Brain microvascular endothelial cell (primary cell): ENCODE results near the gene BLOC1S5.
A peak's percentile ranks its signal among the peaks of the same experiment; 100 is the strongest.

ENCODE experiments used
- DNase-seq: peaks from one replicate; pipeline ENCODE4 v3.0.0-alpha.2; 2020
- H3K27ac ChIP-seq: fragments of 250-450 bp; sonication (Bioruptor Pico); 2 replicates; pipeline ENCODE4 v1.5.1; 2020; ENCODE audit warnings: mild to moderate bottlenecking, moderate library complexity
- H3K27me3 ChIP-seq: fragments of 250-450 bp; sonication (Bioruptor Pico); replicated peaks from 2 replicates; pipeline ENCODE4 v1.5.1; 2020; ENCODE audit warnings: mild to moderate bottlenecking
- H3K36me3 ChIP-seq: fragments of 250-450 bp; sonication (Bioruptor Pico); replicated peaks from 2 replicates; pipeline ENCODE4 v1.5.1; 2020; ENCODE audit warnings: mild to moderate bottlenecking
- H3K4me3 ChIP-seq: 2 replicates; pipeline ENCODE4 v1.5.1; 2011; ENCODE audit warnings: low read depth, mild to moderate bottlenecking, control low read depth, low read length, moderate library complexity
- in situ Hi-C: cut with HindIII; loops from 2 replicates; pipeline ENCODE4 v1.10.0; 2017; ENCODE audit warnings: low sequenced_read_pairs, low pct_ligation_motif_present
- TF ChIP-seq, protein P1 (sequence below): IDR thresholded peaks from 2 replicates; pipeline ENCODE4 v1.5.1; 2011; ENCODE audit warnings: low read depth, mild to moderate bottlenecking, moderate library complexity, low read length, control low read depth, inconsistent platforms; ENCODE audit errors: missing control alignments

The BLOC1S5 gene

GRCh38 chr6:8020083-8020482 is 44.1 kb downstream of the BLOC1S5 start:
- in situ Hi-C loops = no loop called here
- TF ChIP-seq, protein P1, sequence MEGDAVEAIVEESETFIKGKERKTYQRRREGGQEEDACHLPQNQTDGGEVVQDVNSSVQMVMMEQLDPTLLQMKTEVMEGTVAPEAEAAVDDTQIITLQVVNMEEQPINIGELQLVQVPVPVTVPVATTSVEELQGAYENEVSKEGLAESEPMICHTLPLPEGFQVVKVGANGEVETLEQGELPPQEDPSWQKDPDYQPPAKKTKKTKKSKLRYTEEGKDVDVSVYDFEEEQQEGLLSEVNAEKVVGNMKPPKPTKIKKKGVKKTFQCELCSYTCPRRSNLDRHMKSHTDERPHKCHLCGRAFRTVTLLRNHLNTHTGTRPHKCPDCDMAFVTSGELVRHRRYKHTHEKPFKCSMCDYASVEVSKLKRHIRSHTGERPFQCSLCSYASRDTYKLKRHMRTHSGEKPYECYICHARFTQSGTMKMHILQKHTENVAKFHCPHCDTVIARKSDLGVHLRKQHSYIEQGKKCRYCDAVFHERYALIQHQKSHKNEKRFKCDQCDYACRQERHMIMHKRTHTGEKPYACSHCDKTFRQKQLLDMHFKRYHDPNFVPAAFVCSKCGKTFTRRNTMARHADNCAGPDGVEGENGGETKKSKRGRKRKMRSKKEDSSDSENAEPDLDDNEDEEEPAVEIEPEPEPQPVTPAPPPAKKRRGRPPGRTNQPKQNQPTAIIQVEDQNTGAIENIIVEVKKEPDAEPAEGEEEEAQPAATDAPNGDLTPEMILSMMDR = no peak
- no peak for DNase-seq
- Histone ChIP-seq H3K27me3 (no peaks in the 10 kb centered on the region), H3K36me3 (no peaks in the 10 kb centered on the region), H3K4me3 (no peak overlapping the region), H3K27ac (no peak overlapping the region)

DNA sequence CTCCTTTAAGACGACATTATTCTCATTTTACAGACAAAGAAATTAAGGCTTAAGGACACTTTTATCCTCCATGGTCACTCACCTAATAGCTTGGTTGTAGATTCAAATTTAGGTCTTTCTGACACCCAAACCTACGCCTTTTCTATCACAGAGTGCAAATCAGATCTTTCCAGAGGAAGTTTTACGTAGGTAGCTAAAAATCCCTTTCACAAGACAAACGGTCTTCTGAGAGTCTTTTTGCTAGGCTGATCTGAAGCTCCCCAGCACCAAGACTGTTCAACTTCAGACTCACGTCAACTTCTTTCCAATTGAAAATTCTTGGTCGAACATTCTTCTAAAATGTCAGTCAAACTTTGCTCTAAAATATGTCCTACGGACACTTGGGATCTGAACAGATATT is 46.5 kb downstream of the BLOC1S5 start:
- TF ChIP-seq, protein P1 = no peak
- H3K27me3 ChIP-seq = no peaks in the 10 kb centered on the region
- in situ Hi-C loops = no loop called here
- no peaks in the 10 kb centered on the region for H3K36me3 ChIP-seq
- no peak for DNase-seq
- H3K4me3 ChIP-seq = no peak overlapping the region
- H3K27ac ChIP-seq = no peak overlapping the region

DNA sequence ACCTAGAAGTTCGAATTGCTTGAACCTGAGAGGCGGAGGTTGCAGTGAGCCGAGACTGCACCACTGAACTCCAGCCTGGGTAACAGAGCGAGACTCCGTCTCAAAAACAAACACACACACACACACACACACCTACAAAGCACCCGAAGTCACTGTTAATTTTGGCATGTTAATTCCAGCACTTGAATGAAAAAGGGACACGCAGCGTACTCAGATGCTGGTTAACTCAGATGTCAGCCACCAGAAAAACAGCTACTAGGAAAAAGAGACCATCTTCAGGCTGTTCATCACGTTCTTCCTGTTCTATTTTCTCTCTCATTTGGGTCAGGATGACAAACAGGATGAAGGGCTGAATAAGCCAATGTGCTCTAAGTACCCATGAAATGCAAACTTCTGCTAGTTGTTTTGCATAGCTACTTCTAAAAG is 46.9 kb downstream of the BLOC1S5 start:
- no peaks in the 10 kb centered on the region for H3K36me3 ChIP-seq
- H3K27me3 ChIP-seq = no peaks in the 10 kb centered on the region
- no peak for DNase-seq
- TF ChIP-seq, protein P1 = no peak
- H3K4me3 ChIP-seq = no peak overlapping the region
- no peak overlapping the region for H3K27ac ChIP-seq
- in situ Hi-C loops = no loop called here

GRCh38 chr6:8014947-8015346 is 49.2 kb downstream of the BLOC1S5 start:
- Histone ChIP-seq H3K4me3 (no peak overlapping the region), H3K27ac (no peak overlapping the region), H3K36me3 (no peaks in the 10 kb centered on the region), H3K27me3 (no peaks in the 10 kb centered on the region)
- TF ChIP-seq, protein P1 = no peak
- in situ Hi-C loops = no loop called here
- no peak for DNase-seq

DNA sequence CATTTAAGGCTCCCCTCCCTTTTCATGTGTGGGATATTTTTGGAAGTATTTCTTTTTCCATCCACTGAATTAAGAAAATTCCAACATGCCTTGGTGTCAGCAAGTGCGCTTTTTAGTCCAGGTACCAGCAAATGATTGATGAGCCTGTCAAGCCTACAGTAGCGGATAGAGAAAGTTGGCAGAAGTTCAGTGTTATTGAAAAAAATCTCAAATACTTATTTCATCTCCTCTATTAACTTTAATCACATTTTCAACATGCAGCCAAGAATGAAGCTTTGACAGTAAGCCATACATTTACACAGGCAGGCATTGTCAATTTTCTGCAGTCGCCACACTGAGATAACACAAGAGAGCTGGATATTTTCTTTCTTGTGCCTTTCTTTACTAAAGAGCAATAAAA is 50.4 kb downstream of the BLOC1S5 start:
- no peaks in the 10 kb centered on the region for H3K36me3 ChIP-seq
- no peak overlapping the region for H3K4me3 ChIP-seq
- DNase-seq = no peak
- in situ Hi-C loops = no loop called here
- no peak overlapping the region for H3K27ac ChIP-seq
- TF ChIP-seq, protein P1 = no peak
- no peaks in the 10 kb centered on the region for H3K27me3 ChIP-seq

GRCh38 chr6:8006208-8006607 is 58.0 kb downstream of the BLOC1S5 start:
- H3K27me3 ChIP-seq = no peaks in the 10 kb centered on the region
- no peak overlapping the region for H3K27ac ChIP-seq
- in situ Hi-C loops = no loop called here
- H3K4me3 ChIP-seq = no peak overlapping the region
- DNase-seq = peak; percentile 33
- TF ChIP-seq, protein P1 = peak; percentile 47
- no peaks in the 10 kb centered on the region for H3K36me3 ChIP-seq
